Neural progenitor cell (in vitro differentiated cells): ENCODE measurements around the gene GPS1. TPM values are rescaled to one million over a fixed set of nuclear protein-coding genes. Genes with fewer than 3 reads are reported as not detected.
A peak's percentile ranks its signal among the peaks of the same experiment; 100 is the strongest.

Experiments used
- DNase-seq: peaks from one replicate; pipeline ENCODE4 v3.0.0-alpha.2; 2016; ENCODE audit warnings: low spot score
- H2AFZ ChIP-seq: fragments of 200-600 bp; sonication (generic); replicated peaks from 2 replicates; pipeline ENCODE4 v1.6.1; 2016; ENCODE audit warnings: antibody characterized with exemption
- H3F3A ChIP-seq: fragments of 200-600 bp; sonication (generic); 2 replicates; pipeline ENCODE4 v1.6.1; 2016; ENCODE audit warnings: antibody characterized with exemption, low read depth
- H3K27ac ChIP-seq: fragments of 200-600 bp; sonication (generic); 2 replicates; pipeline ENCODE4 v1.5.1; 2016; ENCODE audit warnings: mild to moderate bottlenecking
- H3K27me3 ChIP-seq: fragments of 200-600 bp; sonication (generic); 2 replicates; pipeline ENCODE4 v1.6.1; 2016; ENCODE audit warnings: mild to moderate bottlenecking, moderate library complexity
- H3K36me3 ChIP-seq: fragments of 200-600 bp; sonication (generic); 2 replicates; pipeline ENCODE4 v1.5.1; 2016
- H3K4me1 ChIP-seq: fragments of 200-600 bp; sonication (generic); 2 replicates; pipeline ENCODE4 v1.6.1; 2016; ENCODE audit warnings: mixed run types
- H3K4me2 ChIP-seq: fragments of 200-600 bp; sonication (generic); 2 replicates; pipeline ENCODE4 v1.6.1; 2016
- H3K4me3 ChIP-seq: fragments of 200-600 bp; sonication (generic); 2 replicates; pipeline ENCODE4 v1.5.1; 2016
- H3K79me2 ChIP-seq: fragments of 200-600 bp; sonication (generic); 2 replicates; pipeline ENCODE4 v1.6.1; 2016; ENCODE audit warnings: low read depth
- H3K9ac ChIP-seq: fragments of 200-600 bp; sonication (generic); 2 replicates; pipeline ENCODE4 v1.6.1; 2016
- H3K9me3 ChIP-seq: fragments of 200-600 bp; sonication (generic); 2 replicates; pipeline ENCODE4 v1.5.1; 2016; ENCODE audit warnings: low read depth
- H4K20me1 ChIP-seq: fragments of 200-600 bp; sonication (generic); 2 replicates; pipeline ENCODE4 v1.6.1; 2016; ENCODE audit warnings: low read depth
- H3K27ac Mint-ChIP-seq: 3 replicates; pipeline ENCODE4 v1.8.0; 2021; ENCODE audit warnings: mixed read lengths
- H3K27me3 Mint-ChIP-seq: 2 replicates; pipeline ENCODE4 v1.8.0; 2022; ENCODE audit warnings: low read depth, mild to moderate bottlenecking, inconsistent platforms, moderate library complexity, mixed read lengths; ENCODE audit not compliant: insufficient read depth
- H3K36me3 Mint-ChIP-seq: 3 replicates; pipeline ENCODE4 v1.8.0; 2021; ENCODE audit warnings: mixed read lengths
- H3K4me1 Mint-ChIP-seq: 3 replicates; pipeline ENCODE4 v1.8.0; 2021; ENCODE audit warnings: mixed read lengths
- H3K4me3 Mint-ChIP-seq: 3 replicates; pipeline ENCODE4 v1.8.0; 2021; ENCODE audit warnings: mild to moderate bottlenecking, moderate library complexity, mixed read lengths
- H3K9me3 Mint-ChIP-seq: 3 replicates; pipeline ENCODE4 v1.8.0; 2020; ENCODE audit warnings: mixed read lengths
- CTCF ChIP-seq: fragments of 200-600 bp; sonication (generic); IDR thresholded peaks from 2 replicates; pipeline ENCODE4 v1.5.1; 2017; ENCODE audit warnings: antibody characterized with exemption, mild to moderate bottlenecking
- EZH2 ChIP-seq: fragments of 200-600 bp; sonication (generic); IDR thresholded peaks from 2 replicates; pipeline ENCODE4 v1.6.1; 2017; ENCODE audit warnings: antibody characterized with exemption, mild to moderate bottlenecking, moderate library complexity
- EZH2phosphoT487 ChIP-seq: fragments of 200-600 bp; sonication (generic); IDR thresholded peaks from 2 replicates; pipeline ENCODE4 v1.6.1; 2017; ENCODE audit warnings: antibody characterized with exemption
- total RNA-seq: library from RNA; depleted of rRNA; stranded (reverse); fragments of >200 nt; gene quantifications from 2 replicates; pipeline ENCODE4 v1.2.3, GENCODE V29; 2015; ENCODE audit warnings: low replicate concordance

The GPS1 gene
- total RNA-seq, 1 donor from 2014 or later = 86.6 TPM

- H3K4me1 Mint-ChIP-seq = peaks cover 6% of the 10 kb centered on the region
- peak overlapping the region; percentile 81 for H3K27ac Mint-ChIP-seq
- Histone ChIP-seq H3K27me3 (no peaks in the 10 kb centered on the region), H3K27ac (no peak overlapping the region), H3K4me1 (peaks cover 7% of the 10 kb centered on the region), H3K4me3 (peak overlapping the region; percentile 98), H3K79me2 (peaks cover 14% of the 10 kb centered on the region), H3K9ac (peak overlapping the region; percentile 52), H3K36me3 (no peaks in the 10 kb centered on the region), H4K20me1 (peaks cover 16% of the 10 kb centered on the region), H3F3A (peaks cover 3% of the 10 kb centered on the region), H2AFZ (no peak overlapping the region), H3K4me2 (peak overlapping the region; percentile 97), H3K9me3 (no peaks in the 10 kb centered on the region)
- no peak for DNase-seq
- no peak for TF ChIP-seq EZH2phosphoT487
- TF ChIP-seq CTCF = no peak
- no peak for TF ChIP-seq EZH2
- peaks cover 6% of the 10 kb centered on the region for H3K36me3 Mint-ChIP-seq
- no peaks in the 10 kb centered on the region for H3K9me3 Mint-ChIP-seq
- peak overlapping the region; percentile 90 for H3K4me3 Mint-ChIP-seq
- peaks cover 4% of the 10 kb centered on the region for H3K27me3 Mint-ChIP-seq
These were observed 697 bp upstream of the GPS1 start for GRCh38 chr17:82050761-82051641.

- Histone ChIP-seq H3K9me3 (no peaks in the 10 kb centered on the region), H3K36me3 (no peaks in the 10 kb centered on the region), H2AFZ (no peak overlapping the region), H3K4me2 (peak overlapping the region; percentile 100), H3F3A (peaks cover 3% of the 10 kb centered on the region), H3K79me2 (peaks cover 14% of the 10 kb centered on the region), H4K20me1 (peaks cover 18% of the 10 kb centered on the region), H3K27me3 (no peaks in the 10 kb centered on the region), H3K27ac (no peak overlapping the region), H3K9ac (peak overlapping the region; percentile 82), H3K4me1 (peaks cover 7% of the 10 kb centered on the region), H3K4me3 (peak overlapping the region; percentile 98)
- no peaks in the 10 kb centered on the region for H3K9me3 Mint-ChIP-seq
- H3K27me3 Mint-ChIP-seq = peaks cover 4% of the 10 kb centered on the region
- H3K27ac Mint-ChIP-seq = no peak overlapping the region
- DNase-seq = no peak
- TF ChIP-seq CTCF = no peak
- TF ChIP-seq EZH2 = no peak
- TF ChIP-seq EZH2phosphoT487 = no peak
- peaks cover 1% of the 10 kb centered on the region for H3K36me3 Mint-ChIP-seq
- peak overlapping the region; percentile 85 for H3K4me3 Mint-ChIP-seq
- peaks cover 6% of the 10 kb centered on the region for H3K4me1 Mint-ChIP-seq
These were observed 951 bp downstream of the GPS1 start for GRCh38 chr17:82052638-82053059.

GRCh38 chr17:82053130-82053529, 1.4 kb downstream of the GPS1 start:
- Histone ChIP-seq H3K4me2 (peak overlapping the region; percentile 100), H3K36me3 (no peaks in the 10 kb centered on the region), H3K9me3 (no peaks in the 10 kb centered on the region), H3K4me1 (peaks cover 7% of the 10 kb centered on the region), H4K20me1 (peaks cover 18% of the 10 kb centered on the region), H2AFZ (no peak overlapping the region), H3F3A (peaks cover 3% of the 10 kb centered on the region), H3K79me2 (peaks cover 14% of the 10 kb centered on the region), H3K27me3 (no peaks in the 10 kb centered on the region), H3K9ac (no peak overlapping the region), H3K4me3 (peak overlapping the region; percentile 98), H3K27ac (no peak overlapping the region)
- Mint-ChIP-seq H3K27me3 (peaks cover 4% of the 10 kb centered on the region), H3K36me3 (no peaks in the 10 kb centered on the region), H3K4me1 (peaks cover 4% of the 10 kb centered on the region), H3K4me3 (peak overlapping the region; percentile 85), H3K27ac (no peak overlapping the region), H3K9me3 (no peaks in the 10 kb centered on the region)
- TF ChIP-seq CTCF (no peak), EZH2 (no peak), EZH2phosphoT487 (no peak)
- no peak for DNase-seq
